ENCODE results near the gene LCMT1. TPM values are rescaled to one million over a fixed set of nuclear protein-coding genes. Genes with fewer than 3 reads are reported as not detected.
"Not testable (repeated sequence)": the region's sequence is repeated elsewhere in the genome, so short reads cannot be mapped to it uniquely, and the experiment has no call there.

Gene LCMT1
- total RNA-seq (2014; rRNA removed; shearing (Covaris generic)) (30.3 and 47.6 TPM in 2 replicates), polyA plus RNA-seq (2016; fragmentation: Nextera tagmentation; extraction: Ambion mirVana) (50.5 and 54.3 TPM in 2 replicates)

GRCh38 chr16:25111403-25112166 is at the start of gene LCMT1:
LCMT1 (plus strand) TSS chr16:25111742; CDS start chr16:25111884, 142 bp downstream.
- Histone ChIP-seq H3K27me3 (replicated peaks; ENCODE audit: insufficient read depth) (no peaks in the 10 kb centered on the region), H3K9ac (peak within 1 kb of the TSS; percentile 87), H3K79me2 (ENCODE audit: insufficient read depth) (peaks cover 50% of the 10 kb centered on the region), H3K9me2 (ENCODE audit: insufficient read depth) (no peaks in the 10 kb centered on the region), H3K9me3 (ENCODE audit: low read depth) (no peaks in the 10 kb centered on the region), H3F3A (ENCODE audit: insufficient read depth) (peaks cover 25% of the 10 kb centered on the region), H3K36me3 (ENCODE audit: low read depth) (no peaks in the 10 kb centered on the region), H4K20me1 (ENCODE audit: insufficient read depth) (no peaks in the 10 kb centered on the region), H3K27ac (peak within 1 kb of the TSS; percentile 71), H3K4me1 (ENCODE audit: insufficient read depth) (peaks cover 29% of the 10 kb centered on the region), H3K4me3 (peak within 1 kb of the TSS; percentile 83), H2AFZ (peak within 1 kb of the TSS; percentile 91), H3K4me2 (ENCODE audit: unreplicated experiment) (peak within 1 kb of the TSS; percentile 89)
- WGBS, 2 experiments (ENCODE audit: low coverage in 1 of 2, low lambda C conversion rate in 2 of 2, missing lambda C conversion rate in 2 of 2): 1% methylated on average over 54 to 55 of the region's 55 CpGs
- TF ChIP-seq EZH2phosphoT487 (IDR thresholded peaks at IDR 0.05; ENCODE audit: insufficient read depth, low read depth): no peak
- TF ChIP-seq EZH2 (IDR thresholded peaks at IDR 0.05; ENCODE audit: insufficient read depth, poor library complexity, severe bottlenecking): no peak
- DNase-seq: peak; percentile 98
- in situ Hi-C loops (cut with MboI): no loop called here

- H2AFZ ChIP-seq: no peak overlapping the region
- WGBS, 2 experiments (ENCODE audit: low coverage in 1 of 2, low lambda C conversion rate in 2 of 2, missing lambda C conversion rate in 2 of 2): 69 to 74% methylated on average over 3 of the region's 3 CpGs
- no peaks in the 10 kb centered on the region for H3K27me3 ChIP-seq (replicated peaks; ENCODE audit: insufficient read depth)
- no peaks in the 10 kb centered on the region for H3K9me3 ChIP-seq (ENCODE audit: low read depth)
- H3K9ac ChIP-seq: no peak overlapping the region
- TF ChIP-seq EZH2 (IDR thresholded peaks at IDR 0.05; ENCODE audit: insufficient read depth, poor library complexity, severe bottlenecking) (no peak), EZH2phosphoT487 (IDR thresholded peaks at IDR 0.05; ENCODE audit: insufficient read depth, low read depth) (no peak)
- H3K9me2 ChIP-seq (ENCODE audit: insufficient read depth): no peaks in the 10 kb centered on the region
- no peaks in the 10 kb centered on the region for H4K20me1 ChIP-seq (ENCODE audit: insufficient read depth)
- no peak overlapping the region for H3K27ac ChIP-seq
- H3K4me3 ChIP-seq: no peak overlapping the region
- no peak for DNase-seq
- H3F3A ChIP-seq (ENCODE audit: insufficient read depth): no peaks in the 10 kb centered on the region; the same call in 1 of the 2 replicates
- H3K36me3 ChIP-seq (ENCODE audit: low read depth): no peaks in the 10 kb centered on the region
- H3K4me2 ChIP-seq (ENCODE audit: unreplicated experiment): no peak overlapping the region
- peaks cover 14% of the 10 kb centered on the region; the same call in 1 of the 2 replicates for H3K4me1 ChIP-seq (ENCODE audit: insufficient read depth)
- no peaks in the 10 kb centered on the region for H3K79me2 ChIP-seq (ENCODE audit: insufficient read depth)
- in situ Hi-C loops (cut with MboI): no loop called here
These were observed 48.4 kb upstream of the LCMT1 start for GRCh38 chr16:25063102-25063501.

- H4K20me1 ChIP-seq (ENCODE audit: insufficient read depth): no peaks in the 10 kb centered on the region
- peaks cover 14% of the 10 kb centered on the region; the same call in 1 of the 2 replicates for H3K4me1 ChIP-seq (ENCODE audit: insufficient read depth)
- no peak for TF ChIP-seq EZH2phosphoT487 (IDR thresholded peaks at IDR 0.05; ENCODE audit: insufficient read depth, low read depth)
- TF ChIP-seq EZH2 (IDR thresholded peaks at IDR 0.05; ENCODE audit: insufficient read depth, poor library complexity, severe bottlenecking): no peak
- in situ Hi-C loops (cut with MboI): no loop called here
- DNase-seq: peak; percentile 70
- no peaks in the 10 kb centered on the region for H3K9me2 ChIP-seq (ENCODE audit: insufficient read depth)
- no peak overlapping the region; the same call in 1 of the 2 replicates for H2AFZ ChIP-seq
- no peak overlapping the region for H3K9ac ChIP-seq
- no peaks in the 10 kb centered on the region for H3K79me2 ChIP-seq (ENCODE audit: insufficient read depth)
- no peaks in the 10 kb centered on the region; the same call in 1 of the 2 replicates for H3F3A ChIP-seq (ENCODE audit: insufficient read depth)
- H3K27ac ChIP-seq: no peak overlapping the region
- no peak overlapping the region for H3K4me2 ChIP-seq (ENCODE audit: unreplicated experiment)
- H3K36me3 ChIP-seq (ENCODE audit: low read depth): no peaks in the 10 kb centered on the region
- no peaks in the 10 kb centered on the region for H3K9me3 ChIP-seq (ENCODE audit: low read depth)
- WGBS, 2 experiments (ENCODE audit: low coverage in 1 of 2, low lambda C conversion rate in 2 of 2, missing lambda C conversion rate in 2 of 2): 52 to 57% methylated on average over 6 of the region's 6 CpGs
- no peak overlapping the region for H3K4me3 ChIP-seq
- no peaks in the 10 kb centered on the region for H3K27me3 ChIP-seq (replicated peaks; ENCODE audit: insufficient read depth)
These were observed 47.7 kb upstream of the LCMT1 start for GRCh38 chr16:25063865-25064264.

GRCh38 chr16:25064281-25064680 is 47.3 kb upstream of the LCMT1 start:
- H4K20me1 ChIP-seq (ENCODE audit: insufficient read depth); H3K4me3 ChIP-seq; H3K27me3 ChIP-seq (replicated peaks; ENCODE audit: insufficient read depth); H3K27ac ChIP-seq; H3K4me2 ChIP-seq (ENCODE audit: unreplicated experiment); H3F3A ChIP-seq (ENCODE audit: insufficient read depth); H2AFZ ChIP-seq; H3K9me2 ChIP-seq (ENCODE audit: insufficient read depth); H3K9ac ChIP-seq; H3K79me2 ChIP-seq (ENCODE audit: insufficient read depth); in situ Hi-C loops (cut with MboI); H3K36me3 ChIP-seq (ENCODE audit: low read depth); DNase-seq; H3K9me3 ChIP-seq (ENCODE audit: low read depth): not testable (repeated sequence)
- 95 to 100% methylated on average over 1 of the region's 1 CpG for WGBS, 2 experiments (ENCODE audit: low coverage in 1 of 2, low lambda C conversion rate in 2 of 2, missing lambda C conversion rate in 2 of 2)
- peaks cover 14% of the 10 kb centered on the region; the same call in 1 of the 2 replicates for H3K4me1 ChIP-seq (ENCODE audit: insufficient read depth)

All from GM23248 (cell line).